Activated T-helper 2 cell treated with anti-CD3 and anti-CD28 coated beads, Interferon-gamma antibody, Interleukin-2, Interleukin-4, amounts not matched to agents 10 μg/mL and 5 μg/mL and 100 μg/mL, durations not matched to agents 14 hours and 24 hours and 36 hours (primary cell): ENCODE data around the gene PXDN. TPM values are rescaled to one million over a fixed set of nuclear protein-coding genes. Genes with fewer than 3 reads are reported as not detected.

Source experiments
- DNase-seq: peaks from one replicate; pipeline ENCODE4 v3.0.0; 2021; ENCODE audit warnings: low spot score
- H3K27ac Mint-ChIP-seq: one replicate; pipeline ENCODE4 v1.8.0; 2021; ENCODE audit warnings: mixed read lengths
- H3K27me3 Mint-ChIP-seq: one replicate; pipeline ENCODE4 v1.8.0; 2021; ENCODE audit warnings: low read depth, mixed read lengths
- H3K36me3 Mint-ChIP-seq: one replicate; pipeline ENCODE4 v1.8.0; 2021; ENCODE audit warnings: low read depth, mixed read lengths
- H3K4me1 Mint-ChIP-seq: one replicate; pipeline ENCODE4 v1.8.0; 2021; ENCODE audit warnings: low read depth, mixed read lengths
- H3K4me3 Mint-ChIP-seq: one replicate; pipeline ENCODE4 v1.8.0; 2021; ENCODE audit warnings: low read depth, mild to moderate bottlenecking, moderate library complexity, mixed read lengths
- H3K9me3 Mint-ChIP-seq: one replicate; pipeline ENCODE4 v1.8.0; 2021; ENCODE audit warnings: mixed read lengths
- intact Hi-C: fragments of 100-400 bp; cut with micrococcal nuclease; formaldehyde crosslinking; loops from one replicate; pipeline ENCODE4 v1.15.1; 2023
- total RNA-seq: library from RNA; stranded (reverse); gene quantifications from 2 replicates; pipeline ENCODE4 v1.2.3, GENCODE V29; 2022

The PXDN gene
- total RNA-seq, 1 donor from 2014 or later: 2.0 TPM

DNA sequence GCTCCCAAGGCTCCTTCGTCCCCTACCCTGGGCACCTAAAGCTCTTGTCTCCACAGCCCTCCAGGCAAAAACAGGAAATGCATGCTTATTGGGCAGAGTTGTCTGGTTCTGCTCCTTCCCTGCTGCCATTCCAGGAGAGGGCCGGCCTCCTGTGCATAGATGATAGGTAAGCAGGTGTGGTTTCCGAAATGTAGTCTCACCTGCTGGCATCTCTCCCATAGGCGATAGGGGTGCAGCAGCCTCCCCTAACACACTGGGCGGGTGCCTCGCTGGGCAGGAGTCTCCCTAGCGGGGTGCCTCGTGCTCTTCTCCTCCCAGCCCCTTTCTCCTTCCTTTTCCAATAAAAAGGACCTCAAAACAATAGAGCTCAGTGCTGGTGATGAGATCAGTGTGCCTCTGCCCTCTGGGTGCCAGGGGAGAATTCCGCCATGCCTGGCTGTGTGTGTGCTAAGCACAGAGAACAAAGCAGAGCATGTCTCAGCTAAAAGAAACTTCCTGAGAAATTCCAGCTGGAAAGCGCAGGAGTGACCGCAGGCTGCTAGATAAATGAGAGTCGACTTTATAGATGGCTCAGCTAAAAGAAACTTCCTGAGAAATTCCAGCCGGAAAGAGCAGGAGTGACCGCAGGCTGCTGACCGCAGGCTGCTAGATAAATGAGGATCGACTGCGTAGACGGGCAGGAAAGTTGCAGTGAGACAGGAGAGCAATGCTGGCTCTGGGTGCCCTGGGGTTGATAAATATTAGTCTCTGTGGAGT lies 11.3 kb upstream of the PXDN start:
- no peak for DNase-seq
- Mint-ChIP-seq H3K27me3 (no peaks in the 10 kb centered on the region), H3K36me3 (no peaks in the 10 kb centered on the region), H3K4me1 (no peaks in the 10 kb centered on the region), H3K9me3 (peaks cover 8% of the 10 kb centered on the region), H3K4me3 (no peak overlapping the region), H3K27ac (no peak overlapping the region)
- intact Hi-C loops: no loop called here

DNA sequence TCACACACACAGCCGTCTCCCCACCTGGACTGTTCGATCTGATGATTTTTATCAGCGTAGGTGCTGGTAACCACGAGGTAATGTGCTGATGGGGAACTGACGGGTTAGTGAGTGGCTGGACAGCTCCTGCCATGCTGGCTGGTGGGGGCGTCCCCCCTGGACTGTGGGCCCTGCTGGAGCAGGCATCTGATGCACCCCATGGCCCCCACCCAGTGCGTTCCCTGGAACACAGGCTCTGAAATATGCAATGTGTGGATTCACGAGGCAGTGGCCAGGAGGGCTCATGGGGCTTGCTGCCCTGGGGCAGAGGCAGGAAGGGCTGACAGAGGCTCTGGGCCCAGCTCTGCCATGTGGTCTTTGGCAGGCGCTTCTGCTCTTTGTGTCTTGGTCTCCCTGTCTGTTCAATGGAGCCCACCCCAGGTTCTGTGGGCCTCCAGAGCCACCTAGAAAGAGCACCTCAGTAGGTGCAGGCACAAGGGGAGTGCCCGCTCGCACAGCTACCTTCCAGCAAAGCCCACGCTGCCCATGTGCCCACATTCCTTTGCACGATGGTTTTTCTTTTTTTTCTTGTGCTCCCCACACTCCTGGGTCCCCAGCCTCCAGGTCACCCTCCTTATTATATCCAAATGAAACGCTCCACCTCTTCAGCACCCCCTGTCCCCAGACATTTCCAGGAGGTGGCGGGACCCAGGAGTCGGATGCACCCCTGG lies 10.3 kb upstream of the PXDN start:
- no peak for DNase-seq
- Mint-ChIP-seq H3K9me3 (peaks cover 8% of the 10 kb centered on the region), H3K4me1 (no peaks in the 10 kb centered on the region), H3K27ac (no peak overlapping the region), H3K27me3 (no peaks in the 10 kb centered on the region), H3K36me3 (no peaks in the 10 kb centered on the region), H3K4me3 (no peak overlapping the region)
- intact Hi-C loops: no loop called here

DNA sequence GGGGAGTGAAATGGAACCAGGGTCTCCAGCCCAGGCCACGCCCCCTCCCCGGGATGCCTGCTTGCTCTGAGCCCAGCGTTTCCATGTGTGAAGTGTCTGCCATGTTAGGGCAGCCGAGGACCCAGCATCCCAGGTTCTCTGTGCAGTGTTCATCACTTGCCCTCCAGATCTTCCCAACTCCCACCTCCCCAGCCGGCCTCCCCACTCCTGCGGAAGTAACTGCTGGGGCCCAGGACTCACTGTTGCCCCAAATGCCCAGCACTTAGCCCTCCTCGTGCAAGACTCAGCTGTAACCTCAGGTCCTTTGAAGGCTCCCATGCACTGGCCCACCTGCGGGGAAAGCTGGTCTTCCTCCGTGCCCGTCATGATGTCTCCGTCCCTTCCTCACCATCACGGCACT lies 9.7 kb upstream of the PXDN start:
- H3K27ac Mint-ChIP-seq: no peak overlapping the region
- peaks cover 8% of the 10 kb centered on the region for H3K9me3 Mint-ChIP-seq
- DNase-seq: no peak
- no peak overlapping the region for H3K4me3 Mint-ChIP-seq
- H3K27me3 Mint-ChIP-seq: no peaks in the 10 kb centered on the region
- intact Hi-C loops: no loop called here
- H3K36me3 Mint-ChIP-seq: no peaks in the 10 kb centered on the region
- H3K4me1 Mint-ChIP-seq: no peaks in the 10 kb centered on the region

DNA sequence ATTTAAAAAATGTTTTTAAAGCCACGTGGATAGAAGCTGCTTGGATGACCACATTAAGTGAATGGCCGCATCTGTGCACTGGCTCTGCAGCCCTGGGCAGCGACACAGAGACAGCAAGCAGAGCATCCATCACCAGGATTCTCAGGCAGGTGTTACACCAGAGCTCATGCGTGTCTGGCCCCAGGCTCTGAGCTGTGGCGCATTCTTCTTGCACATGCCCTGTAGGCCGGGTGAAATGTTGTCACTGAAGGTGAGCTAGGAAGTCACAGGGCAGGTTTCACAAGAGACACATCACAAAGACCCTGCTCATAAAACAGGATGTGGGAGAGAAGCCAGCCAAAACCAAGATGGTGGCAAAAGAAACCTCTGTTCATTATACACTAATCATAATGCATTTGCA lies 8.4 kb upstream of the PXDN start:
- Mint-ChIP-seq H3K27me3 (no peaks in the 10 kb centered on the region), H3K4me3 (no peak overlapping the region), H3K36me3 (no peaks in the 10 kb centered on the region), H3K27ac (no peak overlapping the region), H3K9me3 (peaks cover 8% of the 10 kb centered on the region), H3K4me1 (no peaks in the 10 kb centered on the region)
- intact Hi-C loops: no loop called here
- no peak for DNase-seq

DNA sequence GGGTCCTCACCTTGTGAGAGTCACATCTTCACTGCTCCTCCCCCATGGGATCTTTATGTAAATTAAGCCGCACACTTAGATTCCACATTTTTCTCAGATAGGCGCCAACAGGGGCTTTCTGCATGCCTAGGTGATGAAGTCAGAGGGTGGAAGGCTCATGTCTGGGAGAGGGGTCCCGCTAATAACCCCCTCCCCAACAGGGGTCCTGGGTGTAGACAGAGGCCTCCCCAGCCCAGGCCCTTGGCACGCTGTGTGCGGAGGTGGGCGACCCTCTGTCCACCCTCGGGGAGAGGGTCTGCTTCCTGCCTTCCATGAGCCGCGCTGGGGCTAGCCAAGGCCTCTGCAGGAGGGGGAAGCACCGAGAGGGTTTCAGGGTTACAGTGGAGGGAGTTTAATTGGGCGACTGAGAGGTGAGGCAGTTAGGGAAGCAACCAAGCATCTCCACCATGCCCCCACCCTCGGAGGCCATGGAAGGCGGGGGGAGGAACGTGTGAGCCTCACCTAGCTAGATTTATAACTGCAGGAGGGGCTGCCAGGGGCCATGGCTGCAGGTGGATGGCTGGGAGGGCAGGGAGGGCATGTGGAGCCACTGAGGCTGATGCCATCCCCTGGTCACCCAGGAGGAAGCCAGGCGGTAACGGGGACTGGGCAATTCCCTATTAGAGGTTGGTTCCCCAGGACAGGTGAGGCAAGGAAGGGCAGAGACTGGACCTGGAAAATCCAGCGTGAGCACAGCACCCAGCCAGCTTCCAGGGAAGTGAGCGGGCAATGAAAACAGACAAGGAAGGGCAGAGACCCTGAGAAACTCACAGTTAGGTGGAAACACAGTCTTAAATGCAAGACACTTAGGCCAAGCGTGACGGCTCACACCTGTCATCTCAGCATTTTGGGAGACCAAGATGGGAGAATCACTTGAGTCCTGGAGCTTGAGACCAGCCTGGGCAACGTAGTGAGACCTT lies 7.7 kb upstream of the PXDN start:
- Mint-ChIP-seq H3K9me3 (peaks cover 8% of the 10 kb centered on the region), H3K27ac (no peak overlapping the region), H3K4me1 (no peaks in the 10 kb centered on the region), H3K27me3 (peaks cover 1% of the 10 kb centered on the region), H3K4me3 (no peak overlapping the region), H3K36me3 (no peaks in the 10 kb centered on the region)
- intact Hi-C loops: no loop called here
- no peak for DNase-seq

DNA sequence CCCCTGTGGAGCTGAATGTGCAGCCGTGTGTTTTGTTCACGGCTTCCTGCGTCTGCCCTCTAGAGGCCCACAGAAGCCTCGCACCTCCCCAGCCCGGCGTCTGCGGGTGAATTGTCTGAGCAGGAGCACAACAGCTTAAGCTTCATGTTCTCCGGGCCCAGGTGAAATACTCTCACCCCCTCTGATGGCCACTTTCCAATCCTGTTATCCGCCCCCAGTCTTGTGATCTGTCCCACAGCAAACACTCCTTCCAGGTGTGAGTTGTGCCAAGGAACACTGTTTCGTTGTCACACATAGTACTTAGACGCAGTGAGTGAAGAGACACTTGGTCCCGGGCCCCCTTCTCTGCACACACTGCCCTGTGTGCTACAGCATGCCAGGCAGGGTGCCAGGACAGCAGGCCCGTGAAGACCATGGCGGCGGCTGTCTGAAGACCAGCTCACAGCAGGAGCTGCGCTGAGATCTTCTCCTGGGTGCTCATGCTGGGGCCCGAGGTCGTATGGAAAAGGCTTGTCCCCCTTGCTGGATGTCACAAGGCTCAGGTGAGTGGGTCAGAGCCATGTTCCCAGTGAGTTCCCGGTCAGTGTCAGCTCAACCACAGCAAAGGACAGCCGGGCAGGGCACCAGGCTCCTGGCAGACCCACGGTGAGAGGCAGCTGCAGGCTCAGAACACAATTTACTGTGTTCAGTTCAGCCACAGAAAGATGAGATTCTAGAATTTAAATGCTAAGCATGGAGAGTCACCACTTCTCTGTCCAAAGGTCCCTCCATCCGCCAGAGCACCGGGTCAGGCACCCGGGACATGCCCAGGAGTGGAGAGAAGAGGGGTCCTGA lies 6.8 kb upstream of the PXDN start:
- DNase-seq: peak; percentile 22
- Mint-ChIP-seq H3K9me3 (peaks cover 8% of the 10 kb centered on the region), H3K36me3 (no peaks in the 10 kb centered on the region), H3K4me3 (no peak overlapping the region), H3K27me3 (peaks cover 9% of the 10 kb centered on the region), H3K4me1 (no peaks in the 10 kb centered on the region), H3K27ac (no peak overlapping the region)
- intact Hi-C loops: no loop called here

DNA sequence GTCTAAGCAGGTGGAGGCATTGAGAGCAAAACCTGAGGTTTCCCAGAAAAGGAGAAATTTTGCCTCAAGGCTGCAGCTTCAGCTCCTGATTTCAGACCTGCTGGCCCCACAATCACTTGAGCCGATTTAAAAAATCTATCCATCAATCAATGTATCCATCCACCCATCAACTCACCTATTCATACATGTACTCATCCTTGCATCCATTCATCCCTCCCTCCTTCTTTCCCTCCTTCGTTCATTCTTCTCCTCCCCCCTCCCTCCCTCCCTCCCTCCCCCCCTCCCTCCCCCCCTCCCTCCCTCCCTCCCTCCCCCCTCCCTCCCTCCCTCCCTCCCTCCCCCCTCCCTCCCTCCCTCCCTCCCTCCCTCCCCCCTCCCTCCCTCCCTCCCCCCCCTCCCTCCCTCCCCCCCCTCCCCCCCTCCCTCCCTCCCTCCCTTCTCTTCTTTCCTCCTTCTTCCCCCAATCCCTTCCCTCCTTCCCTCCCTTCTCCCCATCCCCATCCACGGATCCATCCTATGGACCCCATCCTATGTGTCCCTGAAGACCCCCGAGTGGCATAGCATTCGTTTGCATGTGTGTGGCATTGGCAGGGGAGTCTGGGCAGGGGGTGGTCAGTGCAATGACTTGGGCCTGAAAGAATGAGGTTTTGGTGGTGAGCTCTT lies 6.1 kb upstream of the PXDN start:
- H3K27ac Mint-ChIP-seq: no peak overlapping the region

DNA sequence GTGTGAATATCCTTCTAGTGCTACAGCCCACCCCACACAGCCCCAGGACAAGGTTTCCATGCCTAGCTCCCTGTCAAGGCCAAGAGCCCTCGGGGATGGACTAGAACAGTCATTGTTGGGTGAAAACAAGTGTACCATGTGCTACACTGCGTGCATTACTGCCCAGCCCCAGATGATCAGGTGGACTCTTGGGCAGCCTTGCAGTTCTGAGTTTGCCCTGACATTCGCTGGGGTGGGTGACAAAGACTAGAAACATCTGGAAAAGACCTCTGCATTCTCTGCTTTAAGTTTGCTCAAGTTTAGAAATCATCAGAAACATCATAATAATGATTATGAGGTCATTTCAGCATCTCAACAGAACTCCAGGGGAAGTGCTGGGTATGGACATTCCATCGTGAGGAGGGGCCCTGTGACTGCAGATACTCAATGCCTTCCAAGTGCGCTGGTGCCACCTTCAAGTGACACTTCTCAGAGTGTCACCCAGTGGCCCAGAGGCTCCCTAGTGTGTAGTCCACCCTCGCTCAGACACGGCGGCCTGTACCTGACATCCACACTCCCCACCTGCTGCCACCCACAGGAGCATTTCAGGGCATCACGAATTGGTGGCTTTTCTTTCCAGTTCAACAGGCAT lies 5.3 kb upstream of the PXDN start:
- Mint-ChIP-seq H3K27me3 (peaks cover 23% of the 10 kb centered on the region), H3K27ac (no peak overlapping the region), H3K36me3 (no peaks in the 10 kb centered on the region), H3K9me3 (no peaks in the 10 kb centered on the region), H3K4me1 (no peaks in the 10 kb centered on the region), H3K4me3 (no peak overlapping the region)
- DNase-seq: no peak
- intact Hi-C loops: no loop called here

More for the DNA sequence above, 6.1 kb upstream of the PXDN start:
- Mint-ChIP-seq H3K27me3 (peaks cover 16% of the 10 kb centered on the region), H3K4me1 (no peaks in the 10 kb centered on the region), H3K36me3 (no peaks in the 10 kb centered on the region), H3K4me3 (no peak overlapping the region), H3K9me3 (peaks cover 4% of the 10 kb centered on the region)
- intact Hi-C loops: no loop called here
- no peak for DNase-seq

DNA sequence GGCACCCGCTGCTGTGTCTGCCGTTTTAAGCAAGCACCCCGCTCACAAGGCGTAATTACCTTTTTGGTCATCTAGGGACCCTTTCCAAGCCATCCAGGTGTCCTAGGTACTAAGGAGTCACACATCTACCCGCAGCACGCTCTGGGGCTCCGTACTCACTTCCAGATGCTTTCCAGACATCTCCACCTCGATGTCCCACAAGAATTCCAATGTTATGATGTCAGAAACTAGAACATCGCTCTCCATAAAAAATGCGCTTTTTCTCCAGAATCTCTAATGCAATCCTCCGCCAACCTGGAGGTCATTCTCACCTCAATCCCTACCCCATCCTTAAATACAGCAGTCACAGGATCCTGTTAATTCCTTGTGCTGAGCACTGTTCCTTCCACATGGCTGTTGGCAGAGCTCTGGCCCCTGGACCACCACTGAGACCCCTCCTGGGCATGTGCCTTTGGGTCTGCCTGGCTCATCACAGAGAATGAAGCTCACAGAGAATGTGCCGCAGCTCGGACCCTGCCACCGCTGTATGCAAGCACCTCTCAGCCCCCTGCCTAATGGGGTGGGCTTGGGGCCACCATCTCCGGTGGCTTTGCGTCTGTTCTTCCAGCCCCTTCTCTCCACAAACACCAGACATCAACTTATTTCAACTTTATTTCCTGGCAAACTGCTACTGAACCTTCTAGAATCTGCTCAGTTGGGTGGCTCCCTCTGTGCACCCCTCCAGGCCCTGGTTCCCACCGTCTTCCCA lies 4.6 kb upstream of the PXDN start:
- H3K27ac Mint-ChIP-seq: no peak overlapping the region
- DNase-seq: no peak
- H3K9me3 Mint-ChIP-seq: no peaks in the 10 kb centered on the region
- H3K36me3 Mint-ChIP-seq: no peaks in the 10 kb centered on the region
- H3K4me3 Mint-ChIP-seq: no peak overlapping the region
- intact Hi-C loops: no loop called here
- H3K4me1 Mint-ChIP-seq: no peaks in the 10 kb centered on the region
- H3K27me3 Mint-ChIP-seq: peaks cover 23% of the 10 kb centered on the region

DNA sequence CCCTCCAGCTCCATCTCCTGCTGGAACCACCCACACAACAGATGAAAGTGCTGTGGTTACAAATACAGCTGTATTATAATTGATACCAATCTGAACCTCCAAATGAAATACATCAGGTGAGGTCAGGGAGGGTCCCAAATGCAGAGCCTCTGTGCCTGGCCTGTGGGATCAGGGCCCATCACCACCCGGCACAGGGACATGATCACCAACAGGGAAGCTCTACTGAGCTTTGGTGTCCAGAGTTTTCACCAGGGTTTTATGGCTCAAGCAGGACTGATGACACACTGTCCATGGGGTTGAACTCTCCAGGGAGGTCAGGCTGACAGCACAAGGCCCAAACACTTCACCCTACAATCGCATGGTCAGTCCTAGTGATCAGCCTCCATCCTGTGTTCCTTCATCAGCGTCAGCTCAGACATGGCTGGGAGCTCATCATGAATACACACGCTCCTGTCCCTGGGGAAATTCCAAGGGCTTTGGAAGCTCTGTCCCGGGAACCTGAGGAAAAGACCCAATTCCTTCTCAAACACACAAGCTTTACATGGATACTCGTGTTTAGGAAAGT lies 3.9 kb upstream of the PXDN start:
- H3K9me3 Mint-ChIP-seq: no peaks in the 10 kb centered on the region
- intact Hi-C loops: no loop called here
- H3K27me3 Mint-ChIP-seq: peaks cover 23% of the 10 kb centered on the region
- no peaks in the 10 kb centered on the region for H3K36me3 Mint-ChIP-seq
- H3K4me3 Mint-ChIP-seq: no peak overlapping the region
- no peak overlapping the region for H3K27ac Mint-ChIP-seq
- no peaks in the 10 kb centered on the region for H3K4me1 Mint-ChIP-seq
- no peak for DNase-seq
